DND-41 (cell line): ENCODE measurements around the gene CLDN6.

Experiments
- ATAC-seq: fragments of 200-7000 bp; cut with Tn5 transposase; 3 replicates; pipeline ENCODE4 v1.9.1; 2021; ENCODE audit warnings: low read depth; ENCODE audit not compliant: insufficient read depth
- DNase-seq: peaks from one replicate; pipeline ENCODE4 v3.0.0-alpha.2; 2020
- H2AFZ ChIP-seq: 2 replicates; pipeline ENCODE4 v1.6.0; 2012; ENCODE audit warnings: low read depth, low read length
- H3K27ac ChIP-seq: 2 replicates; pipeline ENCODE4 v1.5.1; 2012; ENCODE audit warnings: low read length, inconsistent platforms
- H3K27me3 ChIP-seq: fragments of 200-600 bp; sonication (generic); 2 replicates; pipeline ENCODE4 v1.6.0; 2012; ENCODE audit warnings: low read length, mild to moderate bottlenecking, inconsistent platforms; ENCODE audit not compliant: insufficient read depth, poor library complexity
- H3K36me3 ChIP-seq: 2 replicates; pipeline ENCODE4 v1.5.1; 2012; ENCODE audit warnings: low read length, inconsistent platforms; ENCODE audit not compliant: insufficient read depth
- H3K4me1 ChIP-seq: 2 replicates; pipeline ENCODE4 v1.5.1; 2012; ENCODE audit warnings: mild to moderate bottlenecking, low read length; ENCODE audit not compliant: insufficient read depth
- H3K4me2 ChIP-seq: 2 replicates; pipeline ENCODE4 v1.6.0; 2012; ENCODE audit warnings: mild to moderate bottlenecking, moderate library complexity, low read length, inconsistent platforms; ENCODE audit not compliant: insufficient read depth
- H3K4me3 ChIP-seq, 2 experiments: fragments of 200-600 bp in 1 of 2; shearing (Covaris generic) in 1 of 2; 2 replicates each; pipeline ENCODE4 v1.5.1; 2012 to 2016; ENCODE audit warnings: inconsistent platforms in 2 of 2, low read length in 2 of 2, mild to moderate bottlenecking in 2 of 2, low read depth in 1 of 2, moderate library complexity in 1 of 2
- H3K79me2 ChIP-seq: 2 replicates; pipeline ENCODE4 v1.6.0; 2012; ENCODE audit warnings: low read length, inconsistent platforms; ENCODE audit not compliant: insufficient read depth
- H3K9ac ChIP-seq: 2 replicates; pipeline ENCODE4 v1.6.0; 2012; ENCODE audit warnings: low read depth, mild to moderate bottlenecking, inconsistent platforms, low read length, moderate library complexity
- H3K9me3 ChIP-seq: 2 replicates; pipeline ENCODE4 v1.5.1; 2012; ENCODE audit warnings: low read length, moderate library complexity, mild to moderate bottlenecking, inconsistent platforms; ENCODE audit not compliant: insufficient read depth, severe bottlenecking
- H4K20me1 ChIP-seq: 2 replicates; pipeline ENCODE4 v1.6.0; 2012; ENCODE audit warnings: low read length; ENCODE audit not compliant: insufficient read depth
- EZH2 ChIP-seq: IDR thresholded peaks from 3 replicates; pipeline ENCODE4 v1.6.1; 2012; ENCODE audit warnings: borderline replicate concordance, low read depth, mild to moderate bottlenecking, moderate library complexity, low read length, inconsistent platforms; ENCODE audit not compliant: severe bottlenecking
- TF ChIP-seq, protein P1 (sequence below): IDR thresholded peaks from 2 replicates; pipeline ENCODE4 v1.5.1; 2012; ENCODE audit warnings: borderline replicate concordance, low read length, moderate library complexity, mild to moderate bottlenecking; ENCODE audit not compliant: poor library complexity, severe bottlenecking; ENCODE audit errors: extremely low read depth

Gene CLDN6

DNA sequence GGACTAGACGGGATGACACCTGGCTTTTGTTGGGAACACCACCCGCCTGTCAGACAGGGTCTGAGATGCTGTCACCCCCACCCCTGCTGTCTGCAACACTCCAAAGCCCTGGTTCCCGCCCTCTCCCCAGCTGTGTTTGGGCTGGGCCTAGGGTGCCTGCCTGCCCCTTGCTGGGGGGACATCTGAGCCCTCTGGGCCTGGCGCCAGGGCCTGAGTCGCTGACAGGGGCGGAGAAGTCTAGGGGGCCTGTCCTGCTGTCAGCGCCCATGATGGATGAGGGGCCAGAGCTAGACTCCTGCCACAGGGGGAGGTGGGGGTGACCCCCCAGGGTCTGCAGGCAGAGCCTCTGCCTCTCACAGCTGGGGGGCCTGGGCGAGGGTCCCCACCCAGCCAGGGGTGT is 30.1 kb downstream of the CLDN6 start:
- no peak overlapping the region for H3K27ac ChIP-seq

DNA sequence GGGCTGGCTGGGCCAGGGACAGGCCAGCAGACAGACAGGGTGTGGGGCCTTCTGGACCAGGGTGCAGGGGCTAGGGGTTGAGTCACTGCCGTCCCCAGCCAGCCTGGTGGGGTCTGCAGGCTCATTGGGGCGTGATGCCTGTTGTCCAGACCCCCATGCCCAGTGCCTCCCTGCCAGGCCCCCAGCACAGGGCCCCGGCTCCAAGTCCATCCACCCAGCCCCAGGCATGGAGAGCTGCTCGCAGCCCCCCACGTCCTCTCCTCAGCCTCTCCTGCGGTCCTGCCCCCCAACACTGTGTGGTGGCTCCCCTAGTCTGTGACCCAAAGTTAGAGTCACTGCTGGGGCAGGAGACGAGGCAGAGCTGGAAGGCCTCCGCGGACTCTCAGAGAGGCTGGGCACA is 30.7 kb downstream of the CLDN6 start:
- no peaks in the 10 kb centered on the region for H3K27me3 ChIP-seq
- H3K27ac ChIP-seq = no peak overlapping the region
- H3K9ac ChIP-seq = no peak overlapping the region
- H3K9me3 ChIP-seq = no peaks in the 10 kb centered on the region
- TF ChIP-seq, protein P1, sequence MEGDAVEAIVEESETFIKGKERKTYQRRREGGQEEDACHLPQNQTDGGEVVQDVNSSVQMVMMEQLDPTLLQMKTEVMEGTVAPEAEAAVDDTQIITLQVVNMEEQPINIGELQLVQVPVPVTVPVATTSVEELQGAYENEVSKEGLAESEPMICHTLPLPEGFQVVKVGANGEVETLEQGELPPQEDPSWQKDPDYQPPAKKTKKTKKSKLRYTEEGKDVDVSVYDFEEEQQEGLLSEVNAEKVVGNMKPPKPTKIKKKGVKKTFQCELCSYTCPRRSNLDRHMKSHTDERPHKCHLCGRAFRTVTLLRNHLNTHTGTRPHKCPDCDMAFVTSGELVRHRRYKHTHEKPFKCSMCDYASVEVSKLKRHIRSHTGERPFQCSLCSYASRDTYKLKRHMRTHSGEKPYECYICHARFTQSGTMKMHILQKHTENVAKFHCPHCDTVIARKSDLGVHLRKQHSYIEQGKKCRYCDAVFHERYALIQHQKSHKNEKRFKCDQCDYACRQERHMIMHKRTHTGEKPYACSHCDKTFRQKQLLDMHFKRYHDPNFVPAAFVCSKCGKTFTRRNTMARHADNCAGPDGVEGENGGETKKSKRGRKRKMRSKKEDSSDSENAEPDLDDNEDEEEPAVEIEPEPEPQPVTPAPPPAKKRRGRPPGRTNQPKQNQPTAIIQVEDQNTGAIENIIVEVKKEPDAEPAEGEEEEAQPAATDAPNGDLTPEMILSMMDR = no peak
- TF ChIP-seq EZH2 = no peak
- no peaks in the 10 kb centered on the region for H3K79me2 ChIP-seq
- DNase-seq (no peak), ATAC-seq (no peak)
- H3K4me3 ChIP-seq = no peak overlapping the region
- H3K4me1 ChIP-seq = peaks cover 13% of the 10 kb centered on the region
- no peak overlapping the region for H3K4me2 ChIP-seq
- H4K20me1 ChIP-seq = no peaks in the 10 kb centered on the region
- no peak overlapping the region for H2AFZ ChIP-seq
- no peaks in the 10 kb centered on the region for H3K36me3 ChIP-seq

More for the DNA sequence above, 30.1 kb downstream of the CLDN6 start:
- no peak overlapping the region for H3K4me2 ChIP-seq
- no peak for ATAC-seq
- H4K20me1 ChIP-seq = peaks cover 1% of the 10 kb centered on the region; the same call in 1 of the 2 replicates
- H3K9me3 ChIP-seq = no peaks in the 10 kb centered on the region
- no peaks in the 10 kb centered on the region for H3K27me3 ChIP-seq
- no peak overlapping the region for H2AFZ ChIP-seq
- TF ChIP-seq, protein P1 = no peak
- TF ChIP-seq EZH2 = no peak
- peaks cover 13% of the 10 kb centered on the region for H3K4me1 ChIP-seq
- no peak overlapping the region for H3K9ac ChIP-seq
- DNase-seq = no peak
- H3K4me3 ChIP-seq = no peak overlapping the region
- H3K79me2 ChIP-seq = no peaks in the 10 kb centered on the region
- no peaks in the 10 kb centered on the region for H3K36me3 ChIP-seq

DNA sequence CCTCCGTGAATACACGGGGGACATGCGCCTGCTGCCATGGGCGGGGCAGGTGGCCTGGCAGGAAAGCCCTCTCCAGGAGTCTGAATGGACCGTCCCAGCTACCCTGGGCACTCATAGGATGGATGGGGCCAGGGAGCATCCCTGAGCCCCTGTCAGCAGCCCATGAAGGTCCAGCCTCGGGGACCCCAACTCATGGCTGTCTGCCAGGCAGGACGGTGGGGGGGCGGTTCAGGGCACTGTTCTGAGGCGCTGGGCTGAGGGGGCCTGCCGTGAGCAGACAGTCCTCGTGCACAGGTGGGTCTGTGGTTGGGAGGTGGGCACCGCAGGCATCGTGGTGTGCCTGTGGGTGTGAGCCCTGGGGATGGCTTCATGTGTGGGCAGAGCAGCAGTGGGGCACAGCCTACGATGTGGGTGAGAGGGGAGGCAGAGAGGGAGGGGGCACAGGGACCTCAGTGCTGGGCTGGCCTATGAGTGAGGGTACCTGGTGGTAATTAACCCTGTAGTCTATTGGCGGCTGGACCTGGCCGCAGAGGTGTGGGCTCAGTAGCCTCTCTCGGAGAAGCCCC is 31.3 kb downstream of the CLDN6 start:
- H3K27me3 ChIP-seq = no peaks in the 10 kb centered on the region
- no peak for DNase-seq
- no peaks in the 10 kb centered on the region for H3K9me3 ChIP-seq
- H3K9ac ChIP-seq = no peak overlapping the region
- no peaks in the 10 kb centered on the region for H3K79me2 ChIP-seq
- H3K4me3 ChIP-seq = no peak overlapping the region
- no peak overlapping the region for H3K27ac ChIP-seq
- no peak for ATAC-seq
- H4K20me1 ChIP-seq = no peaks in the 10 kb centered on the region
- H3K4me2 ChIP-seq = no peak overlapping the region
- no peaks in the 10 kb centered on the region for H3K36me3 ChIP-seq
- no peak for TF ChIP-seq EZH2
- TF ChIP-seq, protein P1 = no peak
- H2AFZ ChIP-seq = no peak overlapping the region
- peaks cover 16% of the 10 kb centered on the region for H3K4me1 ChIP-seq

DNA sequence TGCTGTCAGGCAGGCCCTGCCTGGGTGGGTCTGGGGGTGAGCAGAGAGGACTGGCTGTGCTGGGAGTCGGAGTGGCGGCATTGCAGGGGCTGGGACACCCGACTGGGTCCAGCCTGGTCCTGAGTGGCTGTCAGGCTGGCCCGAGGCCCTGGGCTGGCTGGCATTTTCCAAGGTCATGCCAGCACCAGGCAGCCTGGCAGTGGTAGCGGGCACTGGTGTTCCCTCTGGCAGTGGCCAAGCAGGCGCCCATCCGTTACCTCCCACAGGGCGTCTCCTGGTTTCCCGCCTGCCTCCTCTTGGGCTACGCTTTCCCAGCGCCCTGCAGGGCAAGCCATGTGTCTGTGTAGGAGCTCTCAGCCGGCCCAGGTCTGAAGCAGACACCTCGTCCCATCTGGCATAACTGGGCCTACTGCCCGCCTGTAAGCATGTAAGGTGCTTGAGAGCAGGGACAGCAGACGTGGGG is 32.1 kb downstream of the CLDN6 start:
- H3K27ac ChIP-seq = no peak overlapping the region
- H3K36me3 ChIP-seq = no peaks in the 10 kb centered on the region
- H3K4me1 ChIP-seq = peaks cover 23% of the 10 kb centered on the region
- H2AFZ ChIP-seq = no peak overlapping the region
- TF ChIP-seq EZH2 = no peak
- TF ChIP-seq, protein P1 = no peak
- no peak for DNase-seq
- H3K79me2 ChIP-seq = peaks cover 5% of the 10 kb centered on the region
- no peaks in the 10 kb centered on the region for H4K20me1 ChIP-seq
- ATAC-seq = no peak
- no peak overlapping the region for H3K4me3 ChIP-seq
- no peak overlapping the region for H3K9ac ChIP-seq
- H3K27me3 ChIP-seq = no peaks in the 10 kb centered on the region
- H3K9me3 ChIP-seq = no peaks in the 10 kb centered on the region
- H3K4me2 ChIP-seq = no peak overlapping the region
